ENCODE data around the gene RPSA.

Gene RPSA

GRCh38 chr3:39390181-39390580 lies 16.3 kb upstream of the RPSA start:
- no peak overlapping the region for H3K27ac ChIP-seq

GRCh38 chr3:39396690-39397089 lies 9.8 kb upstream of the RPSA start:
- TF ChIP-seq CTCF (IDR thresholded peaks at IDR 0.05) = no peak
- TF ChIP-seq ZFX (IDR thresholded peaks at IDR 0.05; ENCODE audit: borderline replicate concordance) = no peak
- H3K27ac ChIP-seq = no peak overlapping the region

More at GRCh38 chr3:39390181-39390580, 16.3 kb upstream of the RPSA start:
- no peak for TF ChIP-seq ZFX (IDR thresholded peaks at IDR 0.05; ENCODE audit: borderline replicate concordance)
- TF ChIP-seq CTCF (IDR thresholded peaks at IDR 0.05) = no peak

- TF ChIP-seq CTCF (IDR thresholded peaks at IDR 0.05) (no peak; the same call in 1 of the 2 replicates), ZFX (IDR thresholded peaks at IDR 0.05; ENCODE audit: borderline replicate concordance) (no peak)
- H3K27ac ChIP-seq = no peak overlapping the region
Measured at GRCh38 chr3:39398700-39399099, 7.8 kb upstream of the RPSA start.

- H3K27ac ChIP-seq = no peak overlapping the region
Measured at GRCh38 chr3:39401983-39402382, 4.5 kb upstream of the RPSA start.

GRCh38 chr3:39404943-39405686 lies 1.4 kb upstream of the RPSA start:
- H3K27ac ChIP-seq = no peak overlapping the region
- TF ChIP-seq CTCF (IDR thresholded peaks at IDR 0.05) (no peak), ZFX (IDR thresholded peaks at IDR 0.05; ENCODE audit: borderline replicate concordance) (no peak)

More at GRCh38 chr3:39401983-39402382, 4.5 kb upstream of the RPSA start:
- TF ChIP-seq CTCF (IDR thresholded peaks at IDR 0.05) = no peak
- no peak for TF ChIP-seq ZFX (IDR thresholded peaks at IDR 0.05; ENCODE audit: borderline replicate concordance)

- TF ChIP-seq CTCF (IDR thresholded peaks at IDR 0.05) = no peak
- TF ChIP-seq ZFX (IDR thresholded peaks at IDR 0.05; ENCODE audit: borderline replicate concordance) = no peak
- peak overlapping the region; percentile 87 for H3K27ac ChIP-seq
Measured at GRCh38 chr3:39405687-39406367, 693 bp upstream of the RPSA start.

- no peak for TF ChIP-seq CTCF (IDR thresholded peaks at IDR 0.05)
- peak overlapping the region; percentile 87 for H3K27ac ChIP-seq
Measured at GRCh38 chr3:39407259-39407629, 724 bp downstream of the RPSA start.

Data from 22Rv1 (cell line).